Measurements from ENCODE around the gene COPS4.

COPS4 gene

DNA sequence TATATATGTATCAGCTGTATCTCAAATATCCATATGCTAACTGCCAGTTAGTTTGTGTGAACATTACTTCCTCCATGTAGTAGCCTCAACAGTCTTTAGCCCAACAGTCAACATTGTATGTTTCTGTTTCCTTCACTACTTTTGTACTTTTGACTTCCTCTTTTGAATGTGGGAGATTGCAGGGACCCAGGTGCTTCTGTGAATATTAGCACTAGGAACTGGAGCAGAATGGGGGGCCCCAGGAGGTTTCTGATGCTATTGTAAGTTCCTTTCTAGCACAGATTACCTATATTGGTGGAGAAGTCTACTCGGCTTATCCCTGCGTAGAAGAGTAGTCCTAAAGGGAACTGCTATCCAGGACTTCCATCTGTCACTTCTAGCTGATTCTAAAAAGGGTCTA, 77.2 kb downstream of the COPS4 start:
- Mint-ChIP-seq H3K9me3 (no peaks in the 10 kb centered on the region), H3K4me1 (peaks cover 22 to 58% of the 10 kb centered on the region in 2 donors), H3K4me3 (peak overlapping the region; percentile 78 to 84), H3K27ac (peak overlapping the region; percentile 98), H3K27me3 (no peaks in the 10 kb centered on the region), H3K36me3 (no peaks in the 10 kb centered on the region)
- DNase-seq (peak; percentile 40), ATAC-seq (replicated peaks) (peak; percentile 25 to 27)

GRCh38 chr4:83112678-83113428, 77.9 kb downstream of the COPS4 start:
- no peaks in the 10 kb centered on the region for H3K9me3 Mint-ChIP-seq
- peak overlapping the region; percentile 98 for H3K27ac Mint-ChIP-seq
- no peak for DNase-seq
- H3K36me3 Mint-ChIP-seq, result no peaks in the 10 kb centered on the region
- H3K4me3 Mint-ChIP-seq, result peak overlapping the region; percentile 78 to 84
- H3K4me1 Mint-ChIP-seq, result peaks cover 23 to 54% of the 10 kb centered on the region in 2 donors
- ATAC-seq (replicated peaks), result peak in 1 of 2 donors; percentile 2
- H3K27me3 Mint-ChIP-seq, result no peaks in the 10 kb centered on the region

DNA sequence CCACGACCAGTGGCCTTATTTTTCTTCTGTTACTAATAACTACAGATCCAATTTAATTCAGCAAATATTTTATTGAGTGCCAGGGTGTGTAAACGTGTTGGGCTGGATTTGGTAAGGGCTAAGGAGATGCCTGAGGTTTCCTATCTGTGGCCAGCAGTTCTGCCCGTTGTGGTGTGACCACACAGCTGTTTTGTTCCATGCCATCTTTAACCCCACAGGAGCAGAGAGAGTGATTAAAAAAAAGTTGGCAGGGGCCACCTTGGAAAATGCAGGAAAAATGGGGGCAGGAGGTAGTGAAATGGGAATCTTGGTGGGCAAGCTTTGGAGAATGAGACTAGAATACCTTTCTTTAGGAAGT, 78.4 kb downstream of the COPS4 start:
- no peaks in the 10 kb centered on the region for H3K27me3 Mint-ChIP-seq
- H3K4me1 Mint-ChIP-seq, result peaks cover 20 to 48% of the 10 kb centered on the region in 2 donors
- peak overlapping the region; percentile 98 for H3K27ac Mint-ChIP-seq
- no peak for ATAC-seq (replicated peaks)
- peak overlapping the region; percentile 78 to 84 for H3K4me3 Mint-ChIP-seq
- H3K36me3 Mint-ChIP-seq, result no peaks in the 10 kb centered on the region
- H3K9me3 Mint-ChIP-seq, result no peaks in the 10 kb centered on the region
- DNase-seq, result no peak

DNA sequence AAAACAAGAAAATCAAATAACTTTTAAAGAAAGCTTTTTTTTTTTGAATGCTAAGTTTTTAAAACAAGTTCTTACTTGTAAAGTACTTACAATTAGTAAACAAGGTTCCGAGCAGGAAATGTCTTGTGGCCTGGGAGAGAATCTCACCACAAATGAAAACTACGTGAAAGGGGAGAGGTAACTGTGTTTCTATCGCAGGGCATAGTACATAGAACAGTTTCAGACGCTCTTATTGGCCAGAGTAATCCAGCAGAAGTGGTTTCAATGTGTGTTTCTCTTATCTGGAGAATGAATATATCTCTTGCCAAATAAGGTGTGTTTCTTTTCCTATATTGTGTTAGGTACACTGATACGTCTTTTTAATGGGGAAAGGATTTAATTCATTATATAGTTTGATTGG, 79.6 kb downstream of the COPS4 start, which contains the start of gene PLAC8:
PLAC8 (minus strand) TSS at position 154 of the 400 bp plus-strand sequence. CDS start 6,808 bp downstream, outside the sequence.
- Mint-ChIP-seq H3K4me3 (peak within 1 kb of the TSS; percentile 80 to 84), H3K4me1 (peaks cover 19 to 50% of the 10 kb centered on the region in 2 donors)
- DNase-seq, result no peak

GRCh38 chr4:83115000-83115399, 80.0 kb downstream of the COPS4 start:
- no peak for DNase-seq
- Mint-ChIP-seq H3K27ac (peak overlapping the region; percentile 80), H3K4me1 (peaks cover 20 to 50% of the 10 kb centered on the region in 2 donors), H3K4me3 (peak overlapping the region; percentile 70 to 80), H3K9me3 (no peaks in the 10 kb centered on the region), H3K27me3 (no peaks in the 10 kb centered on the region), H3K36me3 (no peaks in the 10 kb centered on the region)
- no peak for ATAC-seq (replicated peaks)

More for the DNA sequence above, 79.6 kb downstream of the COPS4 start, which contains the start of gene PLAC8:
- Mint-ChIP-seq H3K27ac (peak within 1 kb of the TSS; percentile 98), H3K27me3 (no peaks in the 10 kb centered on the region), H3K9me3 (no peaks in the 10 kb centered on the region), H3K36me3 (no peaks in the 10 kb centered on the region)
- peak; percentile 23 to 24 for ATAC-seq (replicated peaks)

DNA sequence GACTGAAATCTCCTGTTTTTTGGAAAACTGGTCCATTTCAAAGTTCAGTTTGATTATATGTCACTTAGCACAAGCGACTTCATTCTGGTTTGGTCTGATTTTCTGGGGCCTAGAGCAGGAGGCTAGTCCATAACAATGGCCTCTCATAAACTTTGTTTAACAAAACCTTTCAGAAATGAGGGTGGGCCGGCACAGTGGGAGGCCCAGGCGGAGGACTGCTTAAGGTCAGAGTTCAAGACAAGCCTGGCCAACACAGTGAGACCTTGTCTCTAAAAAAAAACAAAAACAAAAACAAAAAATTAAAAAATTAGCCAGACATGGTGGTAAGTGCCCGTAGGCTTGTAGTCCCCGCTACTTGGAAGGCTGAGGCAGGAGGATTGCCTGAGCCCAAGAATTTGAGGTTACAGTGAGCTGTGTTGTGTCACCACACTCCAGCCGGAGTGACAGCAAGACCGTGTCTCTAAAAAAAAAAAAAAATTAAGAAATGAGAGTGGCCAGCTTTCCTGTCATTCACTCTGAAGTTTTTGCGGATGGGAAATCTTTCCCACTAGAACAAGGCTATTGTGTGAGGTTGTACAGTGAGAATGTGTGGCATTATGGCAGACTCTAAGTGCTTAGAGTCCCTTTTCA, 80.8 kb downstream of the COPS4 start:
- Mint-ChIP-seq H3K27ac (peak overlapping the region; percentile 80), H3K4me3 (peak overlapping the region in 1 of 2 donors; percentile 8), H3K36me3 (no peaks in the 10 kb centered on the region), H3K27me3 (no peaks in the 10 kb centered on the region), H3K4me1 (peaks cover 21 to 47% of the 10 kb centered on the region in 2 donors), H3K9me3 (no peaks in the 10 kb centered on the region)
- DNase-seq (no peak), ATAC-seq (replicated peaks) (no peak)

GRCh38 chr4:83118869-83119268, 83.9 kb downstream of the COPS4 start:
- ATAC-seq (replicated peaks), result no peak
- H3K4me3 Mint-ChIP-seq, result no peak overlapping the region
- H3K9me3 Mint-ChIP-seq, result no peaks in the 10 kb centered on the region
- H3K4me1 Mint-ChIP-seq, result peaks cover 15 to 26% of the 10 kb centered on the region in 2 donors
- no peaks in the 10 kb centered on the region for H3K36me3 Mint-ChIP-seq
- no peaks in the 10 kb centered on the region for H3K27me3 Mint-ChIP-seq
- H3K27ac Mint-ChIP-seq, result no peak overlapping the region
- DNase-seq, result no peak

GRCh38 chr4:83121246-83121645, 86.3 kb downstream of the COPS4 start:
- Mint-ChIP-seq H3K27me3 (no peaks in the 10 kb centered on the region), H3K27ac (no peak overlapping the region), H3K4me3 (no peak overlapping the region), H3K36me3 (peaks cover 0 to 2% of the 10 kb centered on the region in 2 donors), H3K4me1 (peaks cover 18 to 24% of the 10 kb centered on the region in 2 donors), H3K9me3 (no peaks in the 10 kb centered on the region)
- no peak for DNase-seq
- no peak for ATAC-seq (replicated peaks)

DNA sequence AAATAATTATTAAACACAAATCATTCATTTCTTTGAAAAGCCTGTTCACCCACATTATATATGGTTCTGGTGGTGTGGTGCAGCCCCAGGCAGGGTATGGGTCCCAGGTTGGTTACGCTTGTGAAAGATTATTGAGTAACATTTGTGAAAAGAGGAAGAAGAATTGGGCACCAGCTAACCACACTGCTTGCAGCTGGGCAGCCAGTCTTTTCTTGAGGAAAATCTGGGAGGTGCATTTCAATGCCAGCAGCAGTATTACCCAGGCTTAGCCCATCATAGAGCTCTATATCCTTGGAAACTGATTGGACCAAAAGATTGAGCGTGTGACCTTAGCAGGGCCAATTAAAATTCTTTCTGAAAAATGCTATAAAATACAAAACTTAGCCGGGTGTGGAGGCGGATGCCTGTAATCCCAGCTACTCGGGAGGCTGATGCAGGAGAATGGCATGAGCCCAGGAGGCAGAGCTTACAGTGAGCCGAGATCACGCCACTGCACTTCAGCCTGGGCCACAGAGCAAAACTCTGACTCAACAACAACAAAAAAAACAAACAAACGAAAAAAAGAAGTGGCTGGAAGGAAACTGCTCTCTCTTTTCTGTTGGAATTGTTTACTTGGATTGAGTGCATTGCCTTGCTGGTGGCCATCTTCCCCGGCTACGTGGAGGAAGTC, 89.3 kb downstream of the COPS4 start:
- ATAC-seq (replicated peaks), result peak; percentile 98 to 99
- Mint-ChIP-seq H3K27ac (peak overlapping the region; percentile 89), H3K36me3 (peaks cover 3 to 4% of the 10 kb centered on the region in 2 donors), H3K9me3 (peaks cover 0 to 2% of the 10 kb centered on the region in 2 donors), H3K4me1 (peaks cover 21 to 30% of the 10 kb centered on the region in 2 donors), H3K27me3 (no peaks in the 10 kb centered on the region), H3K4me3 (peak overlapping the region in 1 of 2 donors; percentile 41)
- peak; percentile 37 for DNase-seq
